ENCODE data around the gene GREB1L. TPM values are rescaled to one million over a fixed set of nuclear protein-coding genes. Genes with fewer than 3 reads are reported as not detected.

Gene GREB1L
- total RNA-seq, 2 experiments from 2014 or later = not detected

DNA sequence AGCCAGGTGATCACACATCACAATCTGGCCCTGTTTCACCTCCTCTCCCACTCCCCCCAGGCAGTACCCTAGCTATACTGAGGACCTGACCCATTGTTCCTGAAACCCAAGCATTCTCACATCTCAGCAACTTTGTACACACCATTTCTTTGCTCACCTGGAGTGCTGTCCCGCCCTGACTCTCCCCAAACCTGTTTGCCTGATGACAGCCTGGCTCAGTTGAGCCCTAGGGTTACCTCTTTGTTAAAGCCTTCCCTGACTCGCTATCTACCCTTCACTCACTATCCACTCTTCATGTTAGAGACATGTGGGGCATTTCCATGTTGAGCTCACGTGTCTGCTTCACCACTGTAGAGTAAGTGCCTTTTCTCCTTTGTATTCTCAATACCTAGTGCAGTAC, 49.1 kb downstream of the GREB1L start:
- H3K36me3 ChIP-seq (ENCODE audit: insufficient read depth, low read length) = no peaks in the 10 kb centered on the region
- H3K9me3 ChIP-seq (ENCODE audit: control insufficient read depth in 1 of 2, insufficient read depth in 1 of 2, low read length in 2 of 2) = no peaks in the 10 kb centered on the region
- DNase-seq (no peak), ATAC-seq (ENCODE audit: poor library complexity) (no peak)
- H3K36me3 Mint-ChIP-seq (ENCODE audit: low read depth) = no peaks in the 10 kb centered on the region
- H3K27me3 ChIP-seq (ENCODE audit: control insufficient read depth in 1 of 2, insufficient read depth in 2 of 2, low read length in 2 of 2) = no peaks in the 10 kb centered on the region
- CTCF ChIA-PET = no interaction called here
- POLR2A ChIA-PET = no interaction called here
- peaks cover 26% of the 10 kb centered on the region for H3K27me3 Mint-ChIP-seq
- H3K27ac ChIP-seq (ENCODE audit: low read depth in 1 of 2, low read length in 2 of 2) = no peak overlapping the region
- TF ChIP-seq CTCF (IDR thresholded peaks at IDR 0.05) = no peak
- H3K4me3 Mint-ChIP-seq = no peak overlapping the region
- H3K27ac Mint-ChIP-seq = no peak overlapping the region
- H3K9me3 Mint-ChIP-seq = peaks cover 3% of the 10 kb centered on the region
- H3K4me1 ChIP-seq (ENCODE audit: insufficient read depth, low read length) = no peaks in the 10 kb centered on the region
- no peaks in the 10 kb centered on the region for H3K4me1 Mint-ChIP-seq (ENCODE audit: low read depth)
- H3K4me3 ChIP-seq (ENCODE audit: low read length) = no peak overlapping the region
- intact Hi-C loops (cut with DNase I, micrococcal nuclease) = no loop called here

DNA sequence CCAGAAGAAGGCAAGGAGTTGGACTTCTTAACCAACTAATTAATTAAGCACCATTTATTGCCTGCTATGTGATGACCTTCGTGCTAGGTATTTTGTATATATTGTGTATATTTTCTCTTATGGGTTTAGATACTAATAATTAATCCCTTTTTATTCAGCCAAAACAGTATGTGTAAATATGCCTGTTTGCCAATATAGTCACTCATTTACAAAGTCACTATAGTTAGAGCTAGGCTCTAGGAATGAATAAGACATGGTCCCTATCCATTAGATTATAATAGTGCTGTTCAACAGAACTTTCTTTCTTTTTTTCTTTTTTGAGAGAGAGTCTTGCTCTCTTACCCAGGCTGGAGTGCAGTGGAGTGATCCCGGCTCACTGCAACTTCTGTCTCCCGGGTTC, 51.4 kb downstream of the GREB1L start:
- Histone ChIP-seq H3K4me3 (ENCODE audit: low read length) (no peak overlapping the region), H3K9me3 (ENCODE audit: control insufficient read depth in 1 of 2, insufficient read depth in 1 of 2, low read length in 2 of 2) (no peaks in the 10 kb centered on the region), H3K4me1 (ENCODE audit: insufficient read depth, low read length) (no peaks in the 10 kb centered on the region), H3K27me3 (ENCODE audit: control insufficient read depth in 1 of 2, insufficient read depth in 2 of 2, low read length in 2 of 2) (no peaks in the 10 kb centered on the region), H3K27ac (ENCODE audit: low read depth in 1 of 2, low read length in 2 of 2) (no peak overlapping the region), H3K36me3 (ENCODE audit: insufficient read depth, low read length) (no peaks in the 10 kb centered on the region)
- H3K4me3 Mint-ChIP-seq = no peak overlapping the region
- H3K36me3 Mint-ChIP-seq (ENCODE audit: low read depth) = no peaks in the 10 kb centered on the region
- no peak for ATAC-seq (ENCODE audit: poor library complexity)
- CTCF ChIA-PET = no interaction called here
- no peaks in the 10 kb centered on the region for H3K4me1 Mint-ChIP-seq (ENCODE audit: low read depth)
- H3K27me3 Mint-ChIP-seq = peaks cover 21% of the 10 kb centered on the region
- H3K27ac Mint-ChIP-seq = no peak overlapping the region
- intact Hi-C loops (cut with DNase I, micrococcal nuclease) = no loop called here
- DNase-seq = no peak
- POLR2A ChIA-PET = no interaction called here
- H3K9me3 Mint-ChIP-seq = peaks cover 3% of the 10 kb centered on the region
- TF ChIP-seq CTCF (IDR thresholded peaks at IDR 0.05) = no peak

- Mint-ChIP-seq H3K4me1 (ENCODE audit: low read depth) (no peaks in the 10 kb centered on the region), H3K27me3 (peaks cover 21% of the 10 kb centered on the region), H3K27ac (no peak overlapping the region), H3K4me3 (no peak overlapping the region), H3K36me3 (ENCODE audit: low read depth) (no peaks in the 10 kb centered on the region), H3K9me3 (peaks cover 3% of the 10 kb centered on the region)
- Histone ChIP-seq H3K4me3 (ENCODE audit: low read length) (no peak overlapping the region), H3K9me3 (ENCODE audit: control insufficient read depth in 1 of 2, insufficient read depth in 1 of 2, low read length in 2 of 2) (no peaks in the 10 kb centered on the region), H3K36me3 (ENCODE audit: insufficient read depth, low read length) (no peaks in the 10 kb centered on the region), H3K27me3 (ENCODE audit: control insufficient read depth in 1 of 2, insufficient read depth in 2 of 2, low read length in 2 of 2) (no peaks in the 10 kb centered on the region), H3K4me1 (ENCODE audit: insufficient read depth, low read length) (no peaks in the 10 kb centered on the region), H3K27ac (ENCODE audit: low read depth in 1 of 2, low read length in 2 of 2) (no peak overlapping the region)
- ATAC-seq (ENCODE audit: poor library complexity) = no peak
- POLR2A ChIA-PET = no interaction called here
- no peak for DNase-seq
- intact Hi-C loops (cut with DNase I, micrococcal nuclease) = no loop called here
- CTCF ChIA-PET = no interaction called here
- no peak for TF ChIP-seq CTCF (IDR thresholded peaks at IDR 0.05)
Measured at GRCh38 chr18:21295101-21295500, 53.1 kb downstream of the GREB1L start.
